H54 (cell line): Measurements from ENCODE around the gene CCDC171.
A peak's percentile ranks its signal among the peaks of the same experiment; 100 is the strongest.
"Not testable (repeated sequence)": the region's sequence is repeated elsewhere in the genome, so short reads cannot be mapped to it uniquely, and the experiment has no call there.

Experiments
- DNase-seq: peaks from one replicate; pipeline ENCODE4 v3.0.0; 2011; ENCODE audit warnings: low spot score, mixed read lengths; ENCODE audit not compliant: insufficient read length
- FAIRE-seq: peaks from 3 replicates; lab custom pipeline; 2011; peaks lifted over from hg19 to GRCh38; lab: Jason Lieb, UNC
- POLR2A ChIP-seq: IDR thresholded peaks from 2 replicates; pipeline ENCODE4 v1.6.1; 2011; ENCODE audit warnings: low read depth, mild to moderate bottlenecking, low read length

Gene CCDC171

DNA sequence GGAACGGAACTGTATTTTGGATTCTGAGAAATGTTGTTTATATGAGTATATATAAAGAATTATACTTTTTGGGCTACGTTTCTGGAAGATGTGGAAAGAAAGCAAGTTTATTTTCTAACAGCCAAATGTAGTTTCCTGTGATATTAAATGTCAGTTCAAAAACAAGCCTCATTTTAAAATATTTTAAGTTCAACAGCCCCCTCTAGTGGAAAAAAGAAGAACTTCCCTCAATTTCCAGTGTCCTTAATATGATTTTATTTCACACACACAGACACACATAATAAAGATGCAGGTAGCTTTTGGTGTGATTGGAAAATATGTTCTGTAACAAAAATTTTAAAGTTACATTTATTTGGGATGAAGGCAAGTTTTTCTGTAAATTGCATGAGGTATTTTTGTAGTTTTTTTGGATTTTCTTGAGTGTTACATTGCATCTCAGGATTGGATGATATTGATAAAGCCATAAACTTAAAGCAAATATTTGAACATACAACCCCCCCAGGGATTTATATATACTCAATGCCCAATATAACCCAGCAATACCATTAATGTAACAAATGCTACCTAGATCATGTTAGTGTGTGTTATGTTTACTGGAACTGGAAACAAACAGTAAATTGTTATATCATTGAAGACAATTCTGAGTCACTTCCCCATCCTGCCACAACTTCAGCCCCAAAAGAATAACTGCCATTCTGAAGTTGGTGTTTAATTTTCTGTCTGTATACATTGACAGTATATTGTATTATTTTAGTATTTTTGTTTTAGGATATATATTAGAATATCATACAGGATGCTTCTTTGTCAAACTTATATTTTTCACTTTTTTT, 54.0 kb downstream of the CCDC171 start:
- no peak for TF ChIP-seq POLR2A
- DNase-seq: peak; percentile 6
- FAIRE-seq: peak; percentile 27

DNA sequence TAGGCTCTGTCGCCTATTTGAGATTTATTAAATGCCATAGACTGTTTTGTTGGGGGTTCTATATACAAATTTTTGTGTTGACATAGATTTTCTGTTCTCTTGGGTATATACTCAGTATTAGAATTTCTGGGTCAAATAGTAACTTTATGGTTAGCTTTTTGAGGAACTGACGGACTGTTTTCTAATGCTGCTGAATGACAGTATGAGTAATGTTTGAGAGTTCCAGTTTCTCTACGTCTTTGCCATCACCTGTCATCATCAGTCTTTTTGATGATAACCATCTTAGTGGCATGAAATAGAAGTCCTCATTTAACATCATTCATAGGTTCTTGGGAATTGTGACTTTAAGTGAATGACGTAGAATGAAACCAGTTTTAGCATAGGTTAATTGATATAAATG, 60.1 kb downstream of the CCDC171 start:
- DNase-seq: no peak
- no peak for TF ChIP-seq POLR2A
- FAIRE-seq: no peak

DNA sequence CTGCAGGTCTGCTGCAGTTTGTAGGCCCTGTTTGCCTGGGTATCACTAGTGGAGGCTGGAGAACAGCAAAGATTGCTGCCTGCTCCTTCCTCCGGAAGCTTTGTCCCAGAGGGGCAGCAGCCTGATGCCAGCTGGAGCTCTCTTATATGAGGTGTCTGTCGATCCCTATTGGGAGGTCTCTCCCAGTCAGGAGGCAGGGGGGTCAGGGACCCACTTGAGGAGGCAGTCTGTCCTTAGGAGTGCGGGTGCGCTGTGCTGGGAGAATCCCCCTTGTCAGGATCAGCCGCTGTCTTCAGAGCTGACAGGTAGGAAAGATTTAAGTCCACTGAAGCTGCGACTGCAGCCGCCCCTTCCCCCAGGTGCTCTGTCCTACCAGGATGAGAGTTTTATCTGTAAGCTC, 64.9 kb downstream of the CCDC171 start:
- DNase-seq: no peak
- no peak for TF ChIP-seq POLR2A
- no peak for FAIRE-seq

DNA sequence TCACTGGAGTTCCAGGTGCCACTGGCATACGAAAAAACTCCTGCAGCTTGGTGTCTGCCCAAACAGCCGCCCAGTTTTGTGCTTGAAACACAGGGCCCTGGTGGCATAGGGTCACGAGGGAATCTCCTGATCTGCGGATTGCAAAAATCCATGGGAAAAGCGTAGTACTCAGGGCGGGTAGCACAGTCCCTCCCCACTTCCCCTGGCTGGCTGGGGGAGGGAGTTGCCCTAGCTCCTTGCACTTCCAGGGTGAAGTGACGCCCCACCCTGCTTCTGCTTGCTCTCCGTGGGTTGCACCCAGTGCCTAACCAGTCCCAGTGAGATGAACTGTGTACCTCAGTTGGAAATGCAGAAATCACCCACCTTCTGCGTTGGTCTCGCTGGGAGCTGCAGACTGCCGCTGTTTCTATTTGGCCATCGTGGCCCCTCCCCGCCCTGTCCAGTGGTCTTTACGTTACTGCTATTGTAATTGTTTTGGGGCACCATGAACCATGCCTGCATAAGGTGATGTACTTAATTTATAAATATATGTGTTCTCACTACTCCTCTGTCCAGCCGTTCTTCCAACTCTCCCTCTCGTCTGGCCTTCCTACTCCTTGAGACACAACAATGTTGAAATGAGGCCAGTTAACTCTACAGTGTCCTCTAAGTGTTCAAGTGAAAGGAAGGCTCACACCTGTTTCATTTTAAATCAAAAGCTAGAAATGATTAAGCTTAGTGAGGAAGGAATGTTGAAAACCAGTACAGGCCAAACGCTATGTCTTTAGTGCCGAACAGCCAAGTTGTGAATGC, 65.9 kb downstream of the CCDC171 start:
- FAIRE-seq (no peak), DNase-seq (no peak)
- TF ChIP-seq POLR2A: no peak

DNA sequence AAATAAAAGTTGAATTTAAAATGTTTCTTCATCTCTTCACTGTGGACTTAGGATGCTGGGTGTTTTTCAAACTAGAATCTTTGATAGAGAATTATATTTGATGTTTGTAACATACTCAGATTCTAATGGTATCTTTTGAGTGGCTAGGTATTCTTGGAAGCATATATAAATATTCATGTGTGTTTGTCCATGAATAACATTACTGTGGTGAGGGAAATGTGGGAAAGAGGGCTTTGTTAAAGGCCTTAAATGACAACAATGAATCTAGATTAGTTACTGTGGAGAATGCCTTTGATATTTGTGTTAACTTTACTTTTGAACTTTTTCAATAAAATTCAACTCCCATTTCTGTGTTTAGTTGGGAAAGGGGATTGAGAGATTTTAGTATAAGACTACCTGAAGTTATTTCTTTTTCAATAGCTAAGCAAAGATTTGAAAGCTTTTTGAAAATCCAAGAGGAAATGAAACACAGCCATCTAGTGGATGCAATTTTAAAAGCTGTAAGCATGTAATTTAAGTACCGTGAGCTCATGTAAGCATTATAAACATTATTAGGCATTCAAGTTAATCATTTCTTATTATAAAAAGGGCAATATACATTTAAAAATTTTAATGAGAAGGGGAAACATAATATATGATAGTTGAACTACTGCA, 69.6 kb downstream of the CCDC171 start:
- DNase-seq: no peak
- TF ChIP-seq POLR2A: no peak
- no peak for FAIRE-seq

DNA sequence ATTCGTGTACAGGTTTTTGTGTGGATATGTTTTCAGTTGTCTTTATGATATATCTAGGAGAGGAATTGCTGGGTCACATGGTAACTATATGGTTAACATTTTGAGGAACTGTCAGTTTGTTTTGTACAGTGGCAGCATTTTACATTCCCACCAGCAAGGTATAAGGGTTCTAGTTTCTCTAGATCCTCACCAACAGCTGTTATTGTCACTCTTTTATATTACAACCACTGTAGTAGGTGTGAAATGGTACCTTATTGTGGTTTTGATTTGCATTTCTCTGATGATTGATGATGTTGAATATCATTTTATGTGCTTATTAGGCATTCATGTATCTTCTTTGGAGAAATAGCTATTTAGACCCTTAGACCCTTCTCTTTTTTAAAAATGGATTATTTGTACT, 82.9 kb downstream of the CCDC171 start:
- no peak for FAIRE-seq
- no peak for DNase-seq
- no peak for TF ChIP-seq POLR2A

DNA sequence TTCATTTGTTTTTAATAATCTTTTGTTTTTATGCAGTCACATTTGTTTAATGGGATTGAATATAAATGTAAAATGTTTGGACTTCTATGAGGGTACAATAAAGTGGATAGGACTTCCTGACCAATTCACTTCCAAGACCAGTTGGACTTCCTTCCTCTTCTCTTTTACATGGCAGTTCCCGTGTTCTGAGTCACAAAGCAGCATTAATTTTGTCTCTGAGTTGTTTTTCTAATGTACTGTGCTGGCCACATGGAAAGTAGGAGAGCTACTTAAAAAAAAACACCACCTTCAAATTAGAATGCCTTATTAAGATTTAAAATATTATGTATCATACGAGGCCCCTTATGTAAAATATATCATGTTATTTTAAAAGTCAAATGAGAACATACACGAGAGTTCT, 87.3 kb downstream of the CCDC171 start:
- DNase-seq (no peak), FAIRE-seq (no peak)
- TF ChIP-seq POLR2A: no peak

DNA sequence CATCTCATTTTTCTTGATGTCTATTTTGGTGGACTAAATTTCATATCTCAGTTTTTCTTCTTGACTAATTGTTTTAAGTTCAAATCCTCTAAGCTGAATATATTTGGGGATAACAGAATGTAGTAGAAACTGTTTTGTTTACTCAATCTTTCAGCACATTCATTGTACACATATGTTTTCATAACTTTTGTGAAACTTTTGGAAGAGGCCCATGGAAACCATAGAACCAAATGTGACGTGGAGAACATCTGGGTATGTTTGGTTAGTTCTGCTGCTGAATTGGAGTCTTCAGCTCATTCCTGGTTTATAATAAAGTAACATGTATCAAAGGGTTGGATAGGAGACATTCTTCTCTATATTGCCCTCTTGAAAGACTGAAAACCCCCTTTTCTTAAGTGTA, 88.4 kb downstream of the CCDC171 start:
- TF ChIP-seq POLR2A: no peak
- no peak for DNase-seq
- no peak for FAIRE-seq

DNA sequence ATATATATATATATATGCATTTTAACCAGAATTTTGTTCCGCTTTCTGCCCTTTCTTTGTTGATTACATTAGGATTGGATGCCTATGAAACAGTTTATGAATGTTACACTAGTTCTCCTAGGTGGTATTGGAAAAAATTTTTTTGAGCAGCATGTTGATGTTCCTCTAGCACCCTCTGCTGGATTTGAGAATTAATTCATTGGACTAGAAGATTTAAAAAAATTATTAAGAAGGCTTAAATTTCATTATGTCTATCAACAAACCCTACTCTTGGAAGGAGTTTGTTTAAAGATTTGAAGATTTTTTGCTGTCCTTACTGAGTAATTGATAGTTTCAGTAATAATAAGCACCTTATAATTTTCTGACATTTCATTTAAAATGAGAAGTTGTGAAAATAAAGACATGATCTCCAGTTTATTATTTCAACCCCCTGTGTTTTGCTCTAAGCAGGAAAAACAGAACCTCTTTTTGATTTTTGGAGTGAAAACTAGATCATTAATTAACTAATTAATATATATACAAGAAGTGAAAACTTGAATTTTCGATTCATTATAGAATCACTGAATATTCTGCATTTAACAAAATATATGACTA, 89.6 kb downstream of the CCDC171 start:
- peak; percentile 9 for DNase-seq
- FAIRE-seq: no peak
- no peak for TF ChIP-seq POLR2A

DNA sequence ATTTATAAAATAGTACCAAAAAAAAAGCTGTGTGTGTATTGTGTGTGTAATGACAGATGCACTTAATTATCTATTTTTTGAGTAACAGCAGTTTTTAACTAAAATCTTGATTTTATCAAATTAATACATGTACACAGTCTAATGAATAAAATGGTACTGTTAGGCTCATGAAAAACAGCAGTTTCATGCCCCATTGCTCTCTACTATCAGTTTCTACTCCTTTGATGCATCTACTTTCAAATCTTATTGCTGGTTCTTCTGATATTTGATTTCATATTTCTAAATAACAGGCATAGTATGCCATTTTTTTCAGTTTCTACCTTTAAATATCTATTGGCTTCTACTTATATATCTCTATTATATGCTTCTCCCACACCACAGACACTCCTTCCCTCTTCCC, 117.4 kb downstream of the CCDC171 start:
- FAIRE-seq (no peak), DNase-seq (no peak)
- TF ChIP-seq POLR2A: no peak

DNA sequence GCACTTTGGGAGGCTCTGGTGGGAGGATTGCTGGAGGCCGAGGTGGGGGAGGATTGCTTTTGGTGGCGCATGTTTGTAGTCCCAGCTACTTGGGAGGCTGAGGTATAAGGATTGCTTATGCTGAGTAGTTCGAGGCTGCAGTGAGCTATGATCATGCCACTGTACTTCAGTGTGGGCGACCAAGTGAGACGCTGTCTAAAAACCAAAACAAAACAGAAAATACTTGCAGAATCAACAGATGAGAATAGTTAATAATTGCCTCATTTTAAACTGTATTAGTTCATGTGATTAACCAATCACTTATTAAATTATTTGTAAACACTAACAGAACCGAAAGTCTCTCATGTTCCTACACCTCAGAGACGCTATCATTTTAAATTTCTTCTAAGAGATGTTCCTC, 118.1 kb downstream of the CCDC171 start:
- FAIRE-seq: no peak
- no peak for DNase-seq
- no peak for TF ChIP-seq POLR2A

DNA sequence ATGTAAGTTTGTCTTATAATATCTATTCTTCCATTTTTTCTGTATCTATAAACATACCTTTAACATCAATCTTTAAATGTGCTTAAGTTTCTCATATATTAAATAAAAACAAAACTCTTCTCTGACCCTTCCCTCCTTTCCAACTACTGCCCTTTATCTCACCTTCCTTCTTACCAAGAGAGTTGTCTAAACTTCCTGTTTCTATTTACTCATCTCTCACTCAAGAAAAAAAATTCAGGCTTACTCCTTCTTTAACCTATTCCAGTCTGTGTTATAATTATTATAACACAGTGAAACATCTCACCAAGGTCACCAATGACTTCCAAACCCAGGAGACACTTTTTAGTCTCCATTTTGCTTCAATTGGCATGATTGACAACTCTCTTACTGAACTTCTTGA, 140.9 kb downstream of the CCDC171 start:
- TF ChIP-seq POLR2A: no peak
- DNase-seq (no peak), FAIRE-seq (no peak)

DNA sequence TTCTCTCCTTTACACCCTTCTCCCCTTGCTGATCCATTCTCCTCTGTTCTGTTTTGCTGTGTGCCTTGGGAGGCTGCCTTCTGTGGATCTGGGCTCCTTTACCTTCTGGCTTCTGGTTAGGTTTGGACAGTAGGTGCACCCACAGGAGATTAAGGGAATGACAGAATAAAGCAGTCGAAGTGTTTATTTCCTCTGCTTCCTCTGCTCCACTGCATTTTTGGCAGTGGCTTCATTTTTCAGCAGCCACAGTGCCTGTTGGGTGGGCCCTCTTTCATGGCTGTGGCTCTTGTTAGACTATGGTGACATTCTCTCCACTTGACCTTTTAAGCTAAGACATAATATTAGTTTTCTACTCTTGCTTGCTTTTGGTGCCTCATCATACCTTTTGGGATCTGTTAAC, 144.1 kb downstream of the CCDC171 start:
- FAIRE-seq (no peak), DNase-seq (peak; percentile 5)
- TF ChIP-seq POLR2A: no peak

DNA sequence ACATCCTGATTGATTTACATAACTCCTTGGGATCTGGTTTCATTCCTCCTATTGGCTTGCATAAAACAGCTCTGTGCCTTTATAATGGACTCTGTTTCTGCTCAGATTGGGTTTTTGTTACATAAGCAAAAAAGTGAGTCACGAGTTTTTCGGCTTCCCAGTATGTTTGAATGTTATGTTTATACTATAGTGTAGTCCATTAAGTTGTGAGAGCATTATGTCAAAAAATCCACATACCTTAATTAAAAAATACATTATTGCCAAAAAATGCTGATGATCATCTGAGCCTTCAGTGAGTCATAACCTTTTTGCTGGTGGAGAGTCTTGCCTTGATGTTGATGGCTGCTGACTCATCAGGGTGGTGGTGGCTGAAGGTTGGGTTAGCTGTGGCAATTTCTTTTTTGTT, 144.6 kb downstream of the CCDC171 start:
- DNase-seq (peak; percentile 19), FAIRE-seq (peak; percentile 96)
- no peak for TF ChIP-seq POLR2A

DNA sequence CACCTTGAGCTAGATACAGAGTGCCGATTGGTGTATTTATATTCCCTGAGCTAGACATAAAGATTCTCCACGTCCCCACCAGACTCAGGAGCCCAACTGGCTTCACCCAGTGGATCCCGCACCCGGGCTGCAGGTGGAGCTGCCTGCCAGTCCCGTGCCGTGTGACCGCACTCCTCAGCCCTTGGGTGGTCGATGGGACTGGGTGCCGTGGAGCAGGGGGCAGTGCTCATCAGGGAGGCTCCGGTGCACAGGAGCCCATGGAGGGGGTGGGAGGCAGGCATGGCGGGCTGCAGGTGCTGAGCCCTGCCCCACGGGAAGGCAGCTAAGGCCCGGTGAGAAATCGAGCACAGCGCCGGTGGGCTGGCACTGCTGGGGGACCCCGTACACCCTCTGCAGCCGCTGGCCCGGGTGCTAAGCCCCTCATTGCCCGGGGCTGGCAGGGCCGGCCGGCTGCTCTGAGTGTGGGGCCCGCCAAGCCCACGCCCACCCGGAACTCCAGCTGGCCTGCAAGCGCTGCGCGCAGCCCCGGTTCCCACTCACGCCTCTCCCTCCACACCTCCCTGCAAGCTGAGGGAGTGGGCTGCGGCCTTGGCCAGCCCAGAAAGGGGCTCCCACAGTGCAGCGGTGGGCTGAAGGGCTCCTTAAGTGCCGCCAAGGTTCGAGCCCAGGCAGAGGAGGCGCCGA, 147.2 kb downstream of the CCDC171 start:
- FAIRE-seq, DNase-seq: not testable (repeated sequence)
